H1 (cell line): ENCODE measurements around the gene NLRC3. TPM values are rescaled to one million over a fixed set of nuclear protein-coding genes. Genes with fewer than 3 reads are reported as not detected.

Source experiments
- CTCF ChIA-PET: fragments of 300-600 bp; sonication (Branson Sonifier 250); formaldehyde crosslinking; loops from one replicate; lab custom pipeline; 2021; ENCODE audit not compliant: partially characterized antibody; lab: Charles Lee
- POLR2A ChIA-PET: fragments of 300-600 bp; sonication (Branson Sonifier 250); formaldehyde crosslinking; loops from one replicate; lab custom pipeline; 2021; ENCODE audit warnings: inconsistent platforms; ENCODE audit not compliant: partially characterized antibody; lab: Charles Lee
- DNase-seq, 2 experiments: peaks; one replicate each; pipeline versions ENCODE4 v3.0.0 to v3.0.0-alpha.2; 2010 to 2022; ENCODE audit warnings: low spot score in 2 of 2, low read depth in 1 of 2, mixed read lengths in 1 of 2
- FAIRE-seq: peaks from 2 replicates; lab custom pipeline; 2011; peaks lifted over from hg19 to GRCh38; lab: Jason Lieb, UNC
- H2AFZ ChIP-seq: 2 replicates; pipeline ENCODE4 v1.8.1; 2012; ENCODE audit warnings: low read length, inconsistent platforms
- H2AK5ac ChIP-seq: 2 replicates; pipeline ENCODE4 v1.6.1; 2013; ENCODE audit warnings: low read depth, low read length
- H2BK120ac ChIP-seq: replicated peaks from 2 replicates; pipeline ENCODE3; 2013; ENCODE audit warnings: low read depth, low read length, inconsistent platforms
- H2BK12ac ChIP-seq: 2 replicates; pipeline ENCODE4 v1.6.1; 2013; ENCODE audit warnings: low read depth, low read length
- H2BK15ac ChIP-seq: 2 replicates; pipeline ENCODE4 v1.6.1; 2013; ENCODE audit warnings: low read length
- H2BK20ac ChIP-seq: 2 replicates; pipeline ENCODE4 v1.6.1; 2013; ENCODE audit warnings: low read length
- H2BK5ac ChIP-seq: 2 replicates; pipeline ENCODE4 v1.6.1; 2013; ENCODE audit warnings: low read depth, low read length
- H3K14ac ChIP-seq: 2 replicates; pipeline ENCODE4 v1.6.1; 2013; ENCODE audit warnings: inconsistent platforms; ENCODE audit not compliant: insufficient read length
- H3K18ac ChIP-seq: 2 replicates; pipeline ENCODE4 v1.6.1; 2013; ENCODE audit warnings: low read length; ENCODE audit errors: extremely low read depth
- H3K23ac ChIP-seq: 2 replicates; pipeline ENCODE4 v1.6.1; 2013; ENCODE audit warnings: inconsistent platforms; ENCODE audit not compliant: insufficient read length
- H3K23me2 ChIP-seq: 2 replicates; pipeline ENCODE4 v1.6.1; 2013; ENCODE audit warnings: low read depth, low read length
- H3K27ac ChIP-seq: 2 replicates; pipeline ENCODE4 v1.6.1; 2011; ENCODE audit warnings: low read depth, low read length, inconsistent platforms
- H3K27me3 ChIP-seq, 4 experiments: replicated peaks in 1 of 4; 1 replicate in 1 of 4; 2 replicates in 3 of 4; pipeline versions ENCODE4 v1.6.1 to v1.8.1; 2011 to 2013; ENCODE audit warnings: low read length in 3 of 4, mild to moderate bottlenecking in 3 of 4, inconsistent platforms in 2 of 4, mixed read lengths in 2 of 4, moderate library complexity in 1 of 4; ENCODE audit not compliant: control insufficient read depth in 3 of 4, insufficient read depth in 3 of 4; ENCODE audit errors: extremely low read depth in 1 of 4
- H3K36me3 ChIP-seq, 4 experiments: 2 replicates each; pipeline versions ENCODE4 v1.6.1 to v1.8.1; 2011 to 2013; ENCODE audit warnings: mild to moderate bottlenecking in 4 of 4, low read length in 3 of 4, moderate library complexity in 2 of 4, control low read depth in 1 of 4, inconsistent platforms in 1 of 4; ENCODE audit not compliant: insufficient read depth in 4 of 4, control insufficient read depth in 2 of 4
- H3K4ac ChIP-seq: replicated peaks from 2 replicates; pipeline ENCODE3; 2013; ENCODE audit warnings: low read length, low read depth, mixed read lengths, inconsistent platforms; ENCODE audit not compliant: insufficient read length
- H3K4me1 ChIP-seq, 4 experiments: replicated peaks in 1 of 4; 1 replicate in 1 of 4; 2 replicates in 3 of 4; pipeline versions ENCODE4 v1.6.1 to v1.8.1; 2011 to 2013; ENCODE audit warnings: low read length in 3 of 4, inconsistent platforms in 2 of 4, mixed read lengths in 1 of 4; ENCODE audit not compliant: insufficient read depth in 4 of 4, control insufficient read depth in 3 of 4
- H3K4me2 ChIP-seq, 2 experiments: 2 replicates each; pipeline versions ENCODE4 v1.6.1 to v1.8.1; 2011 to 2013; ENCODE audit warnings: low read depth in 2 of 2, low read length in 2 of 2, control low read depth in 1 of 2, inconsistent platforms in 1 of 2, mild to moderate bottlenecking in 1 of 2; ENCODE audit not compliant: insufficient read depth in 1 of 2
- H3K4me3 ChIP-seq, 4 experiments: fragments of 200-600, 300-600 bp in 1 of 4; sonication (generic), shearing (Covaris generic), sonication (Bioruptor Twin) in 1 of 4; 2 replicates each; pipeline versions ENCODE4 v1.5.1 to v1.8.1; 2011 to 2016; ENCODE audit warnings: low read length in 4 of 4, low read depth in 3 of 4, control low read depth in 2 of 4, inconsistent platforms in 2 of 4, mild to moderate bottlenecking in 2 of 4, mixed read lengths in 1 of 4, moderate library complexity in 1 of 4; ENCODE audit not compliant: insufficient read depth in 2 of 4; ENCODE audit errors: extremely low read depth in 1 of 4
- H3K56ac ChIP-seq: replicated peaks from 2 replicates; pipeline ENCODE3; 2013; ENCODE audit warnings: low read depth, mild to moderate bottlenecking, mixed read lengths, low read length, inconsistent platforms; ENCODE audit not compliant: insufficient read length
- H3K79me1 ChIP-seq: 2 replicates; pipeline ENCODE4 v1.6.1; 2013; ENCODE audit warnings: low read depth, low read length, control low read depth
- H3K79me2 ChIP-seq, 2 experiments: 2 replicates each; pipeline versions ENCODE4 v1.6.1 to v1.8.1; 2012 to 2013; ENCODE audit warnings: low read length in 2 of 2, mild to moderate bottlenecking in 2 of 2, inconsistent platforms in 1 of 2; ENCODE audit not compliant: insufficient read depth in 2 of 2, control insufficient read depth in 1 of 2
- H3K9ac ChIP-seq, 4 experiments: replicated peaks in 1 of 4; 1 replicate in 1 of 4; 2 replicates in 3 of 4; pipeline versions ENCODE4 v1.6.1 to v1.8.1; 2011 to 2013; ENCODE audit warnings: low read depth in 3 of 4, low read length in 3 of 4, control low read depth in 2 of 4, mild to moderate bottlenecking in 2 of 4, moderate library complexity in 2 of 4, inconsistent platforms in 1 of 4; ENCODE audit errors: extremely low read depth in 1 of 4
- H3K9me3 ChIP-seq, 2 experiments: 2 replicates each; pipeline versions ENCODE4 v1.6.1 to v1.8.1; 2012 to 2013; ENCODE audit warnings: mild to moderate bottlenecking in 2 of 2, moderate library complexity in 2 of 2, control low read depth in 1 of 2, inconsistent platforms in 1 of 2, low read depth in 1 of 2, low read length in 1 of 2, mixed read lengths in 1 of 2; ENCODE audit not compliant: insufficient read depth in 2 of 2
- H4K20me1 ChIP-seq, 2 experiments: replicated peaks in 1 of 2; 2 replicates each; pipeline versions ENCODE3 to v1.8.1; 2011 to 2013; ENCODE audit warnings: inconsistent platforms in 2 of 2, low read length in 2 of 2, mild to moderate bottlenecking in 1 of 2; ENCODE audit not compliant: insufficient read depth in 2 of 2, control insufficient read depth in 1 of 2
- H4K5ac ChIP-seq: 2 replicates; pipeline ENCODE4 v1.6.1; 2013; ENCODE audit warnings: low read length, low read depth, mixed read lengths, inconsistent platforms; ENCODE audit not compliant: insufficient read length
- H4K8ac ChIP-seq: 2 replicates; pipeline ENCODE4 v1.8.0; 2013; ENCODE audit warnings: mild to moderate bottlenecking, moderate library complexity, low read length, inconsistent platforms; ENCODE audit not compliant: insufficient read depth; ENCODE audit errors: extremely low read depth
- H4K91ac ChIP-seq: replicated peaks from 2 replicates; pipeline ENCODE3; 2013; ENCODE audit warnings: low read length, mixed read lengths, inconsistent platforms; ENCODE audit not compliant: insufficient read length
- SIRT6 ChIP-seq: IDR thresholded peaks from one replicate; pipeline ENCODE4 v1.7.1; 2012; ENCODE audit warnings: low read length, inconsistent platforms
- YY1 ChIP-seq: IDR thresholded peaks from 2 replicates; pipeline ENCODE4 v1.6.1; 2011; ENCODE audit warnings: low read depth, mild to moderate bottlenecking, low read length
- WGBS, 2 experiments: shearing (Covaris generic) in 1 of 2; methylation state at CpG; one replicate each; pipeline versions ENCODE4 v1.1.6 to v1.1.7; 2013 to 2015; ENCODE audit warnings: low lambda C conversion rate in 2 of 2, mixed read lengths in 2 of 2, inconsistent platforms in 1 of 2, low coverage in 1 of 2, missing lambda C conversion rate in 1 of 2; ENCODE audit not compliant: insufficient replicate concordance in 2 of 2, insufficient coverage in 1 of 2, insufficient read length in 1 of 2; ENCODE audit errors: extremely low coverage in 1 of 2, missing lambda C conversion rate in 1 of 2; 5-methylcytosine and 5-hydroxymethylcytosine counted together
- polyA plus RNA-seq, 7 experiments: library from polyadenylated mRNA; depleted of rRNA in 3 of 7; stranded (reverse) in 5 of 7; unstranded in 2 of 7; fragments of >200 nt in 5 of 7; fragments of 200-250 nt in 2 of 7; gene quantifications; 1 replicate in 5 of 7; 2 replicates in 1 of 7; 4 replicates in 1 of 7; pipeline versions ENCODE4 v1.2.1 to v1.2.3, GENCODE V29; 2011 to 2013; ENCODE audit warnings: missing spikeins in 2 of 7, mixed read lengths in 2 of 7
- total RNA-seq: library from RNA; stranded (reverse); fragmentation: NEBNext Ultra II Directional; extraction: Animal tissue kit (Norgen Biotek cat#: 25700); gene quantifications from 2 replicates; pipeline ENCODE4 v1.2.1, GENCODE V29; 2021

Gene NLRC3
- total and polyA plus RNA-seq, 2 of the 8 experiments (the other 6 are each of a cell fraction or from before 2014, with no cell fraction given), result 0.18 to 0.20 TPM

GRCh38 chr16:3589991-3590701 lies 12.9 kb upstream of the NLRC3 start:
- H2BK20ac ChIP-seq, result no peak overlapping the region
- H3K79me2 ChIP-seq, result no peaks in the 10 kb centered on the region
- H3K4me3 ChIP-seq, result no peak overlapping the region
- no peaks in the 10 kb centered on the region for H3K9me3 ChIP-seq
- H2BK120ac ChIP-seq, result no peak overlapping the region
- no peak overlapping the region for H3K56ac ChIP-seq
- peaks cover 0 to 12% (median 4%) of the 10 kb centered on the region in 4 experiments; a peak in 4 of 8 replicates for H3K36me3 ChIP-seq
- H4K20me1 ChIP-seq, result no peaks in the 10 kb centered on the region
- no peak overlapping the region for H2AK5ac ChIP-seq
- no peak overlapping the region; the same call in 1 of the 2 replicates for H4K8ac ChIP-seq
- no peak overlapping the region for H3K9ac ChIP-seq
- no peak overlapping the region for H4K91ac ChIP-seq
- H3K4ac ChIP-seq, result no peak overlapping the region
- no peak overlapping the region for H2BK15ac ChIP-seq
- H3K23me2 ChIP-seq, result no peaks in the 10 kb centered on the region
- no peak overlapping the region for H2BK5ac ChIP-seq
- no peak overlapping the region for H3K27ac ChIP-seq
- 88% methylated on average over 25 of the region's 25 CpGs; no CpG with 5 or more reads in 1 of the 2 experiments for WGBS, 2 experiments
- H3K23ac ChIP-seq, result no peak overlapping the region
- no peak overlapping the region for H2AFZ ChIP-seq
- H3K79me1 ChIP-seq, result no peaks in the 10 kb centered on the region
- H3K4me2 ChIP-seq, result no peak overlapping the region
- no peaks in the 10 kb centered on the region for H3K27me3 ChIP-seq
- H2BK12ac ChIP-seq, result no peak overlapping the region
- peaks cover 0 to 4% (median 2%) of the 10 kb centered on the region in 4 experiments; a peak in 2 of 7 replicates for H3K4me1 ChIP-seq
- no peak overlapping the region for H4K5ac ChIP-seq
- no peak overlapping the region for H3K14ac ChIP-seq
- DNase-seq, result no peak
- POLR2A ChIA-PET, result interaction anchor here (1.0 to 2.0 kb wide), 2 partner anchors 11 to 13 kb away, joined by 5 to 7 read pairs; partner anchors contain the start of gene NLRC3
- CTCF ChIA-PET, result interaction anchor here (0.6 to 1.9 kb wide), 6 partner anchors 17 to 86 kb away, joined by 3 to 6 read pairs (median 3); no protein-coding TSS in a partner anchor
- no peak overlapping the region for H3K18ac ChIP-seq
- no peak for FAIRE-seq
- TF ChIP-seq SIRT6, result no peak
- no peak for TF ChIP-seq YY1
